Panc1 (cell line): ENCODE measurements around the gene NEDD8.

Experiments used
- POLR2AphosphoS5 ChIP-seq: IDR thresholded peaks from 2 replicates; pipeline ENCODE4 v1.6.1; 2012; ENCODE audit warnings: mild to moderate bottlenecking, low read depth, low read length, moderate library complexity
- TF ChIP-seq, protein P1 (sequence below): fragments of 450-650 bp; IDR thresholded peaks from 2 replicates; pipeline ENCODE4 v1.5.1; 2017; ENCODE audit warnings: mild to moderate bottlenecking
- TF ChIP-seq, protein P2 (sequence below), 2 experiments: IDR thresholded peaks; 2 replicates each; pipeline ENCODE4 v1.6.1; 2011 to 2012; ENCODE audit warnings: low read depth in 2 of 2, control low read depth in 1 of 2, low read length in 1 of 2, mild to moderate bottlenecking in 1 of 2, moderate library complexity in 1 of 2; ENCODE audit not compliant: insufficient read depth in 1 of 2

DNA sequence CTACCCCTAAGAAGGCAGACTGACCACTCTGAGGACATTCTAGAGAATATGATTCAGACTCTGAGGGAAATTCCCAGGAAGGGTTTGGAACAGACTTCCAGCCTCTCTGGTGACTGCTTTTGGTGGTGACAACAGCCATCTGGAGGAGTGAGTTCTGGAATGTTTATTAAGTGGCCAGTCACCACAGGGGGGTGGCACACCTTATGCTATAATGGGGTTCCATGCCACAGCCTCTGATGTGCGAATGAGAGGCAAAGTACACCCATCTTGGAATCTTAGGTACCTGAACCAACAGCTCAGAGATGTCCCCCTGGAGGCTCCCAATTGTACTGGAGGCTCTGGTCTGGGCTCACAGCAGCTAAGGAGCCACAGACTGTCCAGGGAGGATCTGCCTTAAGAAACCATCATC, 19.7 kb upstream of the NEDD8 start:
- TF ChIP-seq, protein P1, sequence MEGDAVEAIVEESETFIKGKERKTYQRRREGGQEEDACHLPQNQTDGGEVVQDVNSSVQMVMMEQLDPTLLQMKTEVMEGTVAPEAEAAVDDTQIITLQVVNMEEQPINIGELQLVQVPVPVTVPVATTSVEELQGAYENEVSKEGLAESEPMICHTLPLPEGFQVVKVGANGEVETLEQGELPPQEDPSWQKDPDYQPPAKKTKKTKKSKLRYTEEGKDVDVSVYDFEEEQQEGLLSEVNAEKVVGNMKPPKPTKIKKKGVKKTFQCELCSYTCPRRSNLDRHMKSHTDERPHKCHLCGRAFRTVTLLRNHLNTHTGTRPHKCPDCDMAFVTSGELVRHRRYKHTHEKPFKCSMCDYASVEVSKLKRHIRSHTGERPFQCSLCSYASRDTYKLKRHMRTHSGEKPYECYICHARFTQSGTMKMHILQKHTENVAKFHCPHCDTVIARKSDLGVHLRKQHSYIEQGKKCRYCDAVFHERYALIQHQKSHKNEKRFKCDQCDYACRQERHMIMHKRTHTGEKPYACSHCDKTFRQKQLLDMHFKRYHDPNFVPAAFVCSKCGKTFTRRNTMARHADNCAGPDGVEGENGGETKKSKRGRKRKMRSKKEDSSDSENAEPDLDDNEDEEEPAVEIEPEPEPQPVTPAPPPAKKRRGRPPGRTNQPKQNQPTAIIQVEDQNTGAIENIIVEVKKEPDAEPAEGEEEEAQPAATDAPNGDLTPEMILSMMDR, result no peak
- TF ChIP-seq POLR2AphosphoS5, result no peak
- TF ChIP-seq, protein P2, sequence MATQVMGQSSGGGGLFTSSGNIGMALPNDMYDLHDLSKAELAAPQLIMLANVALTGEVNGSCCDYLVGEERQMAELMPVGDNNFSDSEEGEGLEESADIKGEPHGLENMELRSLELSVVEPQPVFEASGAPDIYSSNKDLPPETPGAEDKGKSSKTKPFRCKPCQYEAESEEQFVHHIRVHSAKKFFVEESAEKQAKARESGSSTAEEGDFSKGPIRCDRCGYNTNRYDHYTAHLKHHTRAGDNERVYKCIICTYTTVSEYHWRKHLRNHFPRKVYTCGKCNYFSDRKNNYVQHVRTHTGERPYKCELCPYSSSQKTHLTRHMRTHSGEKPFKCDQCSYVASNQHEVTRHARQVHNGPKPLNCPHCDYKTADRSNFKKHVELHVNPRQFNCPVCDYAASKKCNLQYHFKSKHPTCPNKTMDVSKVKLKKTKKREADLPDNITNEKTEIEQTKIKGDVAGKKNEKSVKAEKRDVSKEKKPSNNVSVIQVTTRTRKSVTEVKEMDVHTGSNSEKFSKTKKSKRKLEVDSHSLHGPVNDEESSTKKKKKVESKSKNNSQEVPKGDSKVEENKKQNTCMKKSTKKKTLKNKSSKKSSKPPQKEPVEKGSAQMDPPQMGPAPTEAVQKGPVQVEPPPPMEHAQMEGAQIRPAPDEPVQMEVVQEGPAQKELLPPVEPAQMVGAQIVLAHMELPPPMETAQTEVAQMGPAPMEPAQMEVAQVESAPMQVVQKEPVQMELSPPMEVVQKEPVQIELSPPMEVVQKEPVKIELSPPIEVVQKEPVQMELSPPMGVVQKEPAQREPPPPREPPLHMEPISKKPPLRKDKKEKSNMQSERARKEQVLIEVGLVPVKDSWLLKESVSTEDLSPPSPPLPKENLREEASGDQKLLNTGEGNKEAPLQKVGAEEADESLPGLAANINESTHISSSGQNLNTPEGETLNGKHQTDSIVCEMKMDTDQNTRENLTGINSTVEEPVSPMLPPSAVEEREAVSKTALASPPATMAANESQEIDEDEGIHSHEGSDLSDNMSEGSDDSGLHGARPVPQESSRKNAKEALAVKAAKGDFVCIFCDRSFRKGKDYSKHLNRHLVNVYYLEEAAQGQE (IDR thresholded peaks at IDR 0.05; ENCODE audit: insufficient read depth in 1 of 2, low read depth in 2 of 2, low read length in 1 of 2), result no peak
